ENCODE data around the gene KPNA6. TPM values are rescaled to one million over a fixed set of nuclear protein-coding genes. Genes with fewer than 3 reads are reported as not detected.

The KPNA6 gene
- total RNA-seq, 1 donor from 2014 or later = 79.0 TPM

DNA sequence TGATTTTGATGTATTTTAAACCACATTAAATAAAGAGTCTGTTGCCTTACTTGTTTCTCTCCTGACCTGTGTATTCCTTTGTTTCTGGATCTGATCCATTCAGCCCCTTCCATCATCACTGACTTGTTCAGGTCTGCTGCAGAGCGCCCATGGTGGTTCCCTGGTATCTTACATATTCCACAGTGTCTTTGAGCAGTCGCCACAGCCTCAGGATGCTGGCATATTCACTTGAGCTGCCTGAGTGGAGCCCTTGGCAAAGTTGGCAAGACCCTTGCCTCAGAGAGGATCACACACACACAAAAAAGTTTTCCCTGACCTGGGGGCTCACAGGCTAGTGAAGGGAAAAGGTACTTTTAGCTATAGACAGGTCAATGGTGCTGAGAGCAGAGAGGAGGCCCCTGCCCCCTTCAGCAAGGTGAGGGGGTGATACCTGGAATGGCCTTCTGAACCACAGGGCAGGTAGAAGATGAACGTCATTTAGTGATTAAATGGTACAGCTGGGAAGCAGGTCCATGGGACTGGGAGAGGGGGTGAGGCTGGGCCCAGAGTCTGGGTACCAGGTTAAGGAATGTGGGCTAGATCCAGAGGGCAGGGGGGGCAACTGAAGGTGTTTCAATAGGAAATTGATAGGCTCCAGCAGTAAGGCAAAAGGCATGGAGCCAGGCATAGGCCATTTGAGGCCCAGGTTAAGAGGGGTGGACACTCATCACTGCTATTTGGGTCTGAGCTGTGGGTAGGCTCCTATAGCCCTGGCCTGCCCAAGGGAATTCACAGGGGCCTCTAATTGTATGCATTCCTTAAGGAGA, 90.6 kb downstream of the KPNA6 start:
- H3K4me3 Mint-ChIP-seq (ENCODE audit: unreplicated experiment) = peak overlapping the region; percentile 79
- TF ChIP-seq CTCF (IDR thresholded peaks at IDR 0.05; ENCODE audit: partially characterized antibody, unreplicated experiment) = no peak
- peaks cover 17% of the 10 kb centered on the region for H3K9me3 Mint-ChIP-seq (ENCODE audit: unreplicated experiment)
- H3K4me1 Mint-ChIP-seq (ENCODE audit: low read depth, unreplicated experiment) = peaks cover 29% of the 10 kb centered on the region
- H3K36me3 Mint-ChIP-seq (ENCODE audit: unreplicated experiment) = no peaks in the 10 kb centered on the region
- peaks cover 7% of the 10 kb centered on the region for H3K27me3 Mint-ChIP-seq (ENCODE audit: unreplicated experiment)
- DNase-seq = no peak
- peak overlapping the region; percentile 90 for H3K27ac Mint-ChIP-seq (ENCODE audit: unreplicated experiment)

GRCh38 chr1:32199043-32199716, 91.3 kb downstream of the KPNA6 start:
- Mint-ChIP-seq H3K27me3 (ENCODE audit: unreplicated experiment) (peaks cover 14% of the 10 kb centered on the region), H3K36me3 (ENCODE audit: unreplicated experiment) (no peaks in the 10 kb centered on the region), H3K27ac (ENCODE audit: unreplicated experiment) (peak overlapping the region; percentile 90), H3K9me3 (ENCODE audit: unreplicated experiment) (peaks cover 17% of the 10 kb centered on the region), H3K4me1 (ENCODE audit: low read depth, unreplicated experiment) (peaks cover 29% of the 10 kb centered on the region), H3K4me3 (ENCODE audit: unreplicated experiment) (peak overlapping the region; percentile 79)
- DNase-seq = no peak
- no peak for TF ChIP-seq CTCF (IDR thresholded peaks at IDR 0.05; ENCODE audit: partially characterized antibody, unreplicated experiment)

- peaks cover 14% of the 10 kb centered on the region for H3K27me3 Mint-ChIP-seq (ENCODE audit: unreplicated experiment)
- H3K9me3 Mint-ChIP-seq (ENCODE audit: unreplicated experiment) = peaks cover 18% of the 10 kb centered on the region
- H3K27ac Mint-ChIP-seq (ENCODE audit: unreplicated experiment) = peak overlapping the region; percentile 90
- no peak for TF ChIP-seq CTCF (IDR thresholded peaks at IDR 0.05; ENCODE audit: partially characterized antibody, unreplicated experiment)
- peak overlapping the region; percentile 79 for H3K4me3 Mint-ChIP-seq (ENCODE audit: unreplicated experiment)
- H3K4me1 Mint-ChIP-seq (ENCODE audit: low read depth, unreplicated experiment) = peaks cover 29% of the 10 kb centered on the region
- DNase-seq = peak; percentile 27
- H3K36me3 Mint-ChIP-seq (ENCODE audit: unreplicated experiment) = no peaks in the 10 kb centered on the region
Measured at GRCh38 chr1:32199717-32200072, 91.8 kb downstream of the KPNA6 start.

DNA sequence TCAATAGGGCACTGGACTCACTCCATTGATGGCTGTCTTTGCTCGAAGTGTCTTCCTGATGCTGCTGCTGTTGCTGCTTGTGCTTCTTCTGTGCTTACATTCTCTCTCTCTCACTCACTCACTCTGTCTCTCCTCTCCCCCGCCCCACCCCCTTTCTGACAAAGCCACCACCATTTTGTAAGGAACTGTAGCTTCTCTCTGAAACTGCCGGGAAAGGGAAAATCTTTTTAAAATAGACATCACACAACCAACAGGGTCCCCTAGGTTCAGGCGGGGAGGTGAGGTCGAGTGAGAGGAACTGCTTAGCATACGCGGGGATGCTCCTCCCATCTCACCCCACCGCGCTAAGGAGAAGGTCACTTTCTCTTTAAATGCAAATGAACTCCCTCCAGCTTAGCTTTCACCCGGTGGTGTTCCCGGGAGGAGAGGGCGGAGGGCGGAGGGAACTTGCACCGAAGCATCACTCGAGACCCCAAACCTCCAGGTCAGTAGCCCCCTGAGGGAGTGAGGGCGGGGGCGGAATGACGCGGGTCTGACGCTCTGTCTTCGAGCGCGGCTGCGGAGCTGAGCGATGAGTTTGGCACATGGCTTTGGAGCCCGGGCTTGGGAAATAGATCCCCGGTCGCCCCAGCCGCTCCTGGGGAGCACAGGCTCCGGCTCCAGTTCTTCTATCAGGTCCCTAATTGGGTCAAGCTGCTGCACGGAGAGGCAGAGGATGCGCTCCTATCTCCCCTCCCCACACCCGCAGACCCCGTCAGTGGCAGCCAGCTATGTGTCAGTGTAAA, 92.6 kb downstream of the KPNA6 start, which contains the start of gene CCDC28B:
CCDC28B (plus strand) TSS at position 370 of the 785 bp plus-strand sequence. CDS start 1,341 bp downstream, outside the sequence.
- Mint-ChIP-seq H3K4me3 (ENCODE audit: unreplicated experiment) (peak within 1 kb of the TSS; percentile 79), H3K9me3 (ENCODE audit: unreplicated experiment) (peaks cover 19% of the 10 kb centered on the region), H3K36me3 (ENCODE audit: unreplicated experiment) (no peaks in the 10 kb centered on the region), H3K27me3 (ENCODE audit: unreplicated experiment) (peaks cover 14% of the 10 kb centered on the region), H3K27ac (ENCODE audit: unreplicated experiment) (peak within 1 kb of the TSS; percentile 90), H3K4me1 (ENCODE audit: low read depth, unreplicated experiment) (peaks cover 29% of the 10 kb centered on the region)
- no peak for TF ChIP-seq CTCF (IDR thresholded peaks at IDR 0.05; ENCODE audit: partially characterized antibody, unreplicated experiment)
- peak; percentile 86 for DNase-seq
